Amygdala (tissue), 56 donors: Measurements from ENCODE around the gene REL.
A peak's percentile ranks its signal among the peaks of the same experiment; 100 is the strongest.
"Not testable (repeated sequence)": the region's sequence is repeated elsewhere in the genome, so short reads cannot be mapped to it uniquely, and the experiment has no call there.

Experiments used
- DNase-seq, 56 donors: peaks; one replicate each; lab custom pipeline; 2025; lab: John Stamatoyannopoulos, UW

Gene REL

DNA sequence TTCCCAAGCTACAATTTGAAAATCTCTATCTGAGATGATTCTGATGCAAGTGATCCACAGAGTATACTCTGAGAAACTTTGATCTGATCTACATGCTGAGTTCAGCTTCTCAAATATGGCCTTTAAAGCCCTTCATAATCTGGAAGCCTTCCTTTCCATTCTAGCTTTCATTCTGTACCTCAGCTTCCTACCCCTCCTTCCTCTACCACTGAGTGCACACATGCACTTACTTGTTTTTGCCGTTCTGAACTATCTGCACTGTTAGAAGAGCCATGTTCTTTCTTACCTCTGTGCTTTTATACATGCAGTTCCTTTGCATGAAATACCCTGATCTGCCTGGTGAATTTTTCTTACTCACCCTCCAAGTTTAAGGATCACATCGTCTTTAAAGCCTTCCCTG lies 25.0 kb downstream of the REL start:
- DNase-seq = no peak

DNA sequence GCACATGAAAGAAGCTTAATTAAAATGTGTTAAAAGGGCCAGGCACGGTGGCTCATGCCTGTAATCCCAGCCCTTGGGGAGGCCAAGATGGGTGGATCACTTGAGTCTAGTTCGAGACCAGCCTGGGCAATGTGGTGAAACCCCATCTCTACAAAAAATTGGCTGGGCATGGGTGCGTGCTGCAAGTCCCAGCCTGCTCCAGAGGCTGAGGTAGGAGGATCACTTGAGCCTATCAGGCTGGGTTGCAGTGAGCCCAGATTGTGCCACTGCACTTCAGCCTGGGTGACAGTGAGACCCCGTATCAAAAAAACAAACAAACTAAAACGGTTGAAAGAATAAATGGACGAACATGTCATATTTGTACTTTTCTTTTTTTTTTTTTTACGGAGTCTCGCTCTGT lies 26.0 kb downstream of the REL start:
- DNase-seq = no peak

DNA sequence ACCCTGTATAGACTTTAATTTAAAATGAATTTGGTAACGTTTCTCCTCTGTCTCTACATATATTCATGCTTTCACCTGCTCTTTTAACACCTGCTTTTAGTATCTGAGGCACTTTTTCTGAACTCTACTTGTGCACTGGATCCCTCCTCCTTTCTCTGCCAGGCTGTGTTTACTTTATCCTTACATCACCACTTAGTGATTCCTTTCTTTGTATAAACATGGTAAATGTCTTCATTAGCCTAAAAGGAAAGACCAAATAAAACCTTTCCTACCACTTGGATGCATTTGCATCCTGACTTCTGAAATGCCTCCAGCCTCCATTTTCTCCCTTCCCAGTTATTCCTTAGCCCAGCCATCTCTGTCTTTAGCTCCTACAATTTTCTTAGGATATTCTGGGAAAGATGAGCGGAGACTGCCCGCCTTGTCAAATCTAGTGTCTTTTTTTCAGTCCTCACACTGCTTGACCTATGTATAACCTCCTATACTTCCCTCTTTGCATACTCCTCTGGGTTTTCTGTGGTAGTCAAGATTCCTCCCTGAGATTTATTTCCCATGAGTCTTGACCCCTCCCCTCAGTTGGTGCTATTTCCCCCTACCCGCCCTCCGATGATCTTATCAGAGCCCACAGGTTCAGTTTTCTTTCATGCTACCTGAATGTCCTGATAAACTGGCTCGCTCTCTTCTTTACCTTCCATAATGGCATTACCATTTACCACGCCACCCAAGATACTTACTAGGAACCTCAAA lies 44.8 kb downstream of the REL start:
- DNase-seq = no peak

DNA sequence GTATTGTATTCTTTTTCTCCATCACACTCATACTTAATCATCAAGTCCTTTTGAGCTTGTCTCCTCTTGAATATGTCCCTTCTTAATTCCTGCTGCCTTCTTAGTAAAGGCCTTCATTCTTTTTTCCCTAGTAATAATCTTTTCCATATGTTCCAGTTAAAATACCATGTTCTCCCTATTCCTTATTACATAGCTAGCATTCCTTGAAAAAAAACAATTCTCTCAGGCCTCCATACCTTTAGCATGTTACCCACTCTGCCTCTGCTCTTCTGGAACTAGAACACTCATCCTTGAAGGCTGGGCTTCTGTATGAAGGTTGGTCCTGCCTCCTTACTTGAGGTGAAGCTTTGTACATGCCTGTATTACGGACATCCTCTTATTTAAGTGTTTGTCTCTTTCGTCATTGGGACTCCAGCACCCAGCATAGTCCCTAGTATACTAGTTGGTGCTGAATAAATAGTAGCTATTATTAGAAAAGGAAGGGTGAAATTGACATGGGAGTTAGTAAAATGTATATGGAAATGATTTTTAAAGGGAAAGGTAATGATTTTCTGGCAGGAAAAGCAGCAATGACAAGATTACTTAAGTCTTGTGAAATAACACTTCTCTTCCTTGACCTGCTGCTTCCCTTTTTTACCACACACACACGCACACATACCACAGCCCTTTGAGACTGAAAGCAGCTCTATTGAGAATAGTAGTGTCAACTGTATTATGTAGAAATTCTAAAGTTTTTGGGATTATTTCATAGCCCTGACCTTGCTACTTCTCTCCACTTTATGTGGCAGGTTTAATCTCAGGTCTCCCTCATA lies 45.6 kb downstream of the REL start:
- peak in 2 of 56 donors; percentile 2 to 13 for DNase-seq

DNA sequence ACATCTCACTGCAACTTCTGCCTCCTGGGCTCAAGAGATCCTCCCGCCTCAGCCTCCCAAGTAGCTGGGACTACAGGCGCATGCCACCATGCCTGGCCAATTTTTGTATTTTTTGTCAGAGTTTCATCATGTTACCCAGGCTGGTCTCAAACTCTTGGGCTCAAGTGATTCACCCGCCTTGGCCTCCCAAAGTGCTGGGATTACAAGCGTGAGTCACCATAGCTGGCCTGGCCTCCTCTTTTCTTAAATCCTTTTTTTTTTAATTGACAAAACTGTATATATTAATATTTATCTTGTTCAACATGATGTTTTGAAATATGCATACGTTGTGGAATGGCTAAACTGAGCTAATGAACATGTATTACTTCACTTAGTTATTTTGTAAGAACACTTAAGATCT lies 50.7 kb downstream of the REL start:
- not testable (repeated sequence) for DNase-seq

DNA sequence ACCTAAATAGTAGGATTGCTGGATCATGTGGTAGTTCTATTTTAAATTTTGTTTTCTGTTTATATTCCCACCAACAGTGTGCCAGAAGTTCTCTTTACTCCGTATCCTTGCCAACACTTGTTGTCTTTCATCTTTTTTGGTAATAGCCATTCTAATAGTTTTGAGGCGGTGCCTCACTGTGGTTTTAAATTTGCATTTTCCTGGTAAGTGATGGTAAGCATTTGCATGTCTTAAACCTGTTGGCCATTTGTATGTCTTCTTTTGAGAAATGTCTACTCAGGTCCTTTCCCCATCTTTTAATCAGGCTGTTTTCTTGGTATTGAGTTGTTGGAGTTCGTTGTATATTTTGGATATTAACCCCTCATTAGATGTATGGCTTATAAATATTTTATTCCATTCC lies 51.6 kb downstream of the REL start:
- DNase-seq = no peak

DNA sequence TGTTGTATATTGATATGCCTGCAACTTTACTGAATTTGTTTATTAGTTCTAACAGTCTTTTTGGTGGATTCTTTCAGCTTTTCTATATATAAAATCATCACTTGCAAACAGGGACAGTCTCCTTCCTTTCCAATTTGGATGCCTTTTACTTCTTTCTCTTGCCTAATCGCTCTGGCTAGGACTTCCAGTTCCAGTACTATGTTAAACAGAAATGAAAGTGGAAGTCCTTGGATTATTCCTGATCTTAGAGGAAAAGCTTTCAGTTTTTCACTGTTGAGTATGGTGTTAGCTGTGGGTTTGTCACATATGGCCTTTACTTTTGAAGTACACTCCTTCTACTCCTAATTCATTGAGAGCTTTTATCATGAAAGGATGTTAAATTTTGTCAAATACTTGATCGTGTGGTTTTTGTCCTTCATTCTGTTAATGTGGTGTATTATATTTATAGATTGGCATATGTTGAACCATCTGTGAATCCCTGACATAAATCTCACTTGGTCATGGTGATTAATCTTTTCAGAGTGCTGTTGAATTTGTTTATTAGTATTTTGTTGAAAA lies 52.9 kb downstream of the REL start:
- peak in 1 of 56 donors; percentile 3 for DNase-seq

DNA sequence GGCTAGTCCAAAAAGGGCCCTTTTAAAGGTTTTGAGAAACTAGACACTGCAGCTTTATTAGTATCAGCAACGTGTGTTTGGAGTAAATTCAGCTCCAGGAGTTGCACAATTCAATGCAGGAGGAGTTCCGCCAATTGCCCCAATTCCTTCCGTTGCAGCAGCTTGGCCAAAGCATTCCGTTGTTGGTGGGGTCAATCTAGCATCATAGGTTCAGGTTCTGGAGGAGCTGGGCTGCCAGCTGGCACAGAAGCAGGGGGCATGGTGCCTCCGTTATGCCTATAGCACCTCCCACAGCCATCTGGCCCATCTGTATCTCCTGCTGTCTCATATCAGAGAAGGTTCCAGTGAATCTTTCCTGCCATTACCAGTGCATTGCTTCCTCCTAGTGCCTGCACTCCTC lies 55.4 kb downstream of the REL start:
- peak in 10 of 56 donors; percentile 1 to 33 (median 8) for DNase-seq

DNA sequence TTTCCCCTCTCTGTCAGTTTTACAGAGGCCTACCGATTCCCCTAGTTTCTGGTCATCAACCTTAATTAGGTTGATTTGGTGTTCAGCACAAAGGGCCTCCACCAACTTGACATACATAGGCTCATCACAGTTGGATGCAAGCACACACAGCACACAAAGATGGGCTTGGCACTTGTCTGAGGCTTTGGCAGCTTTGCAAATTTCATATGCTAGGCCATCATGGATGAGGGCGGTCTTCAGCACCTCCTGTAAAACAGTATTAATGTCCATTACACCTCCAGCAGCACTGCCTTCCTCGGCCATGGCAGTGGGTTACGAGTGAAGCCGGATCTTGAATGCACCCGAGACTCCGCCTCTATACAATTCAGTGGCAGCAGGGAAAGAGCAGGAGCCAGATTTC lies 56.9 kb downstream of the REL start:
- no peak for DNase-seq

DNA sequence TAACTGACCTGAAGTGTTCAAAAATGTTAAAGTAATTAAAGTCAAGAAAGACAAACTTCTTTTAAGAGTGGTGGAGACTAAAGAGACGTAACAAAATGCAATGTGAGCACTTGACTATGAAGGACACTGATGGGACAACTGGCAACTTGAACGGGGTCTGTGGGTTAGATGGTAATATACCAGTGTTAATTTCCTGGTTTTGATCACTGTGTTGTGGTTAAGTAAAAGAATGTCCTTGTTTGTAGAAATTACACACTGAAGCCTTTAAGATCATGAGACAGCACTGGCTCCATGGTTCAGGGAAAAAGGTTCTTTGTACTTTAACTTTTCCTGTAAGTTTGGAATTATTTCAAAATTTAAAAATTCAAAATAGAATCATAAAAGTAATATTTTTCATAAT lies 58.2 kb downstream of the REL start:
- DNase-seq = no peak

DNA sequence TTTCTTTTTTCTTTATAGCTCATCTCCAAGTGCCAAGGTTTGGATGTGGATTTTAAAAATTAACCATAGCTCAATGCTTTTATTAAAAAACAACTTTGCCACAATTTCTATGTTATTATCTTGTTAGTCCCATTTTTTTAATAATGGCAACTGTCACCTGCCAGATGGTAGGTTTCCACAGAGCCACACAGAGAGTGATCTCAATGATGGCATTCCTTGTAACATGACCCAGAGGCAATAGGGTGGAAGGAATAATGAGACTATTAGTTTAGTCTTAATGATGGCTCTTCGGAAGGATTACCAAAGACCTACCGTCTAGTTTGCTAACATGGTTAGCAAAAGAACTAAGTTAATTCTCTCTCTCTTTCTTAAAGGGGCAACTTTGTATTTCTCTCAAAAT lies 64.0 kb downstream of the REL start:
- no peak for DNase-seq

DNA sequence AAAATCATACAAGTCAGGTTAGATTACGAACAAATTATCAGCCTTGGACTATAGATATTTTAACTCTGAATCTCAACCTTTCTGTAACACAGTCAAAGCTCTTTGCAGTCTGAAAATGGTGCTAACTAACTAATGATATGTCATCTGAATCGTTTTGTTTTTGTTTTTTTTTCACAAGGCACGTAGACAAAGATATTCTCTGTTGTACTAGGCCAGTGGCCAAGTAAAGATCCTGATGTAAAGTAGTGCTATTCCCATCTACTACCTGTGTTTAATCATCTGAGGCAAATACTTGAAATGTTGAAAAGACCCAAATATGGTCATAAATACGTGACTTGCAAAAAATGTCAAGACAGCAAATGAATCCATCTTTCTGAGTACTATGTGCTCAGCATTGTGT lies 65.7 kb downstream of the REL start:
- no peak for DNase-seq

DNA sequence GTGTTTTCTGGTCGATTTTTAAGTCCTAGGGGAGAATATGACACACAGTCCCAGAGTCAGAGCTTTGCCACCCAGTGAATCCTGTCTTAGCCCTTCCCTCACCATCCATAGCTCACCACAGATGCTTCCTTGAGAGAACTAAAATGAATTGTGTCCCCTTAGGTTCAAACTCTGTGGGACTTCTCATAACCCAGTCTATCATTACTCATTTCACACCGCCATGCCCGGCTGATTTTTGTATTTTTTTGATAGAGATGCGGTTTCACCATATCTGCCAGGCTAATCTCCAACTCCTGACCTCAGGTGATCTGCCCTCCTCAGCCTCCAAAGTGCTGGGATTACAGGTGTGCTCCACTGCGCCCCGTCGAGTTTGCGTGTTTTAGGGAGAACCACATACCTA lies 66.8 kb downstream of the REL start:
- DNase-seq = no peak

DNA sequence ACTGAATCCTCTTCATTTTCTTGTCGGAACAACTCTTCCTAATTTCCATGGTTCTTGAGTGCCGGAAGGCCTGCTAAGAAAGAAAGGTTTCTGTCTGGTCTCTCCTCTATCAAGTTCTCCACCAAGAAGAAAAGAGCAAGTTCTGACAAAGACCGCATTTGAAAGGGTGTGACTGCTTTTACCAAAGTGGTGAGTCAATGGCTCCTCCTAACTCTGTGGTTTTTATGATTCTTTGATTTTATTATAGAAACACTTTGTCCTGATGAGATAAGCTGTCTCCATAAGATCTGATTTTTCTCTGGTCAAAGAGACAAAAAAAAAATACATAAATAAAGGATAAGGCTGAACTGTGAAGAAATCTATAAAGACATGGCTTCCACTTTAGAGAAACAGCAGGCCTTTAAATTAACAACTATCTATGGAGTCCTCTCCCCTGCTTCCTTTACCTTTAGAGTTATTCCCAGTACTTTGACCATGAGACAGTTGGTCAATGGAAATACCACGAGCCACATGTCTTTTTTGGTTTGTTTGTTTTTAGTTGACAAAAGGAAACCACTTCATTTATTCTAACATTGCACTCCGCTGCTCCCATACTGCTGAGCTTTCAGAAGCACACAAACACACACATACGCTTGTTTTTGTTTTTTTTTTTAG lies 67.7 kb downstream of the REL start:
- no peak for DNase-seq

DNA sequence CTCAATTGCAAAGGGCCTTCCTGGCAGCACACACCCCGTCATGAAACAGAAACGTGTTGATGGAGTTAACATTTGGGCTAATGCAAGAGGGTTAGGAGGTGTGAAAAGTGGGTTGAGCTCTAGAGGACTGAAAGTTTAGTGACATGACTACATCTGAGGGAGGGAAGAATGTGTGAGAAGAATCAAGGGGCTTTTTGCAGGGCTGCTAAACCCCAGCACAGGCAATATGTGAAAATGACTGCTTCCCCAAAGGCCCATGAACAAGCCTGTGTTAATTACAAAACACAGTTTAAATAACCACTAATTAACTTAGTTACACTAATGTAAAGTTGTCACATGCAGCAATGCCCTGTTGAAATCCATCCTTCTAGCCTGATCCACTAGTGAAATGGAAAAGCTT lies 72.8 kb downstream of the REL start:
- DNase-seq = no peak

DNA sequence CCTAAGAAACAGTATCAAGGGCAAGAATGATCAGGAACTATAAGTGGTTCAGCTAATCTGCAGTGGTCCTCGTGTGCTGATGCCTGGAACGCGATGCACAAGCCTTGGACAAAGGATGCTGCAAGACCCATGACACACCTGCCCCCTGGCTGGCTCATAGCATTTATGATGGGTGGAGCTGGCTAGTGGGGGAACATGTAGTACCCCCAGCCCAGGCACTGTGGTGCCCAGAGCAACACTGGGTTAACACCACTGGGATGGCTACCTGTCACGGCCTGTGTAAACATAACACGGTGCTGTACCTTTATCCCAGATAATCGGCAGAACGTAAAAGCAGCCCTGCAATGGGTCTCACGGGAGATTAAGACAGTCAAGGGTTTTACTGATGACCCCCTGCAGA lies 75.8 kb downstream of the REL start:
- no peak for DNase-seq

DNA sequence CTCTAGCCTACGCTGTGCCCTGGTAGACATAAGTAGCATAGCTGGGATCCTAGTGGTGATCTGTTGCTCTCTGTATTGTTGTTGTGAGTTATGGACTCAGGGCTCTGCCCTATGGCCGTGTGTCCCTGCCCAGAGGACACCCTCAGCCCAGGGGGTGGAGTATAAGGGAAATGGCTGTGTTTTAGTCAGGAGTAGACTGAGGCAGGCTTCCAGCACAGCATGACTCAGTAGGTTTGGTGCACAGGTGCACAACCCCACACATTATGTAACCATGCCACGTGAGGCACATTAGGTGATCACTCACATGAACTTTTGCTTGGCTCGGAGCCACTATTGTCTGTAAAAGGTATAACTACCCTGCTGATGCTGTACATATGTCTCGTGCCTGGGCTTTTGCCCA lies 76.3 kb downstream of the REL start:
- DNase-seq = no peak

DNA sequence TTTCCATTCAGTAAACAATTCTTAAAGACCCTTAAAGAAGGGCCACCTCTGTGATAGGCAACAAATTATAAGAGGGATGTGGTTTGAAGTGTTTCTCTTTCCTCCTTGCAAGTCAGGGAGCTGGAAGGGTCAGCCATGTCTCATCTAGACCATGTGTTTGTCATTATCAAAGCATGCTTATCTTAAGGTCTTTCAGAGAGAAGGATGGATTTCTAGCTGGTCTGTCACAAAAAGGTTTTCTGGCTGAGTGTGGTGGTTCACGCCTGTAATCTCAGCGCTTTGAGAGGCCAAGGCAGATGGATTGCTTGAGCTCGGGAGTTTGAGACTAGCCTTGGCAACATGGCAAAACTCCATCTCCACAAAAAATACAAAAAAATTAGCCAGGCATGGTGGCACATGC lies 77.0 kb downstream of the REL start:
- DNase-seq = no peak

DNA sequence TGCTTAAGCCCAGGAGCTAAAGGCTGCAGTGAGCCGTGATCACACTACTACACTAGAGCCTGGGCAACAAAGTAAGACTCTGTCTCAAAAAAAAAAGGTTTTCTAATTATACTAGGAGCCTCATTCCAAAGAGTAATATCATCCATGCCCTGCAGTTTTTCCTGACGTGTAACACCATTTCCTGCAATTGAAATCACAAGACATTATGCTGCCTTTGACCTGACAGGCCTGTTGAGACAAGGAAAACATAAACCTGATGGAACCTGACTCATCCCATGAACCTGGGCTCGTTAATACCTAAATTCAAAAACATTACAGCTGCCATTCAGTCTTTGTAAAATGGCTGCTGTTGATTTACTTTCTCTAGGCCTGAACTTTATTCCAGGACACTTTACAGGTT lies 77.4 kb downstream of the REL start:
- DNase-seq = no peak

DNA sequence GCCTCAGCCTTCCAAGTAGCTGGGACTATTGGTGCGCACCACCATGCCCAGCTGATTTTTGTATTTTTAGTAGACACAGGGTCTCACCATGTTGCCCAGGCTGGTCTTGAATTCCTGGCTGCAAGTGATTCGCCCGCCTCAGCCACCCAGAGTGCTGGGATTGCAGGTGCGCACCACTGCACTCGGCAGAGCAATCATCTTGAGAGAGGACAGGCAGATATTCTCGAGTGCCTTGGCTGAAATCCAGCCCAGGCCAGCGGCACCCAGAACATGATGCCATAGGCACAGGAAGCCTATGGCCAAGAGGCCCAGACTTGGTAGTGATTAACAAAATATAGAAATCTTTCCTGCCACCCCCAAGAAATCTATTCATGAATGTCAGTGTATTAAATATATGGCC lies 78.1 kb downstream of the REL start:
- DNase-seq = no peak

DNA sequence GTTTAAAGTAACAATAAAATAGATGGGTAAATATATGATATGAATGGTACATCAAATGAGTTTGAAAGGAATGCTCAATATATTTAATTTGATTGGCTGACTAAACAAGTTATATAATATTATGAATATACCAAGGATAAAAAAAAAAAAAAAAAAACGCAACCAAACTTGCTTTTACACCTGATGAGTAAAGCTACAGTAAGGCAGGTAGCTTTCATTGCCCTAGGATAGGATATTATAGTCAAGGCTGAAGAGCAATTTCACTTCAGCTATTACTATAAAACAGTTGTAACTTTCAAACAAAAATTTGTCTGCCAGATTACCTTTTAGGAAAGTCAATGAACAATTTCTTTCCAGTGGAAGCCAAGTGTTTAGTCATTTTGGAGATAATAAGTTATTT lies 79.3 kb downstream of the REL start:
- no peak for DNase-seq
